Hindlimb muscle (tissue), 1 donor: ENCODE measurements around the gene SNRPB2. TPM values are rescaled to one million over a fixed set of nuclear protein-coding genes. Genes with fewer than 3 reads are reported as not detected.

Experiments used
- DNase-seq: peaks from one replicate; pipeline ENCODE4 v3.0.0-alpha.2; 2013
- polyA plus RNA-seq: library from polyadenylated mRNA; unstranded; fragments of 120-200 nt; gene quantifications from one replicate; pipeline ENCODE4 v1.2.1, GENCODE V29; 2013; ENCODE audit not compliant: insufficient read length

Gene SNRPB2
- polyA plus RNA-seq, 1 donor, result 60.8 TPM

DNA sequence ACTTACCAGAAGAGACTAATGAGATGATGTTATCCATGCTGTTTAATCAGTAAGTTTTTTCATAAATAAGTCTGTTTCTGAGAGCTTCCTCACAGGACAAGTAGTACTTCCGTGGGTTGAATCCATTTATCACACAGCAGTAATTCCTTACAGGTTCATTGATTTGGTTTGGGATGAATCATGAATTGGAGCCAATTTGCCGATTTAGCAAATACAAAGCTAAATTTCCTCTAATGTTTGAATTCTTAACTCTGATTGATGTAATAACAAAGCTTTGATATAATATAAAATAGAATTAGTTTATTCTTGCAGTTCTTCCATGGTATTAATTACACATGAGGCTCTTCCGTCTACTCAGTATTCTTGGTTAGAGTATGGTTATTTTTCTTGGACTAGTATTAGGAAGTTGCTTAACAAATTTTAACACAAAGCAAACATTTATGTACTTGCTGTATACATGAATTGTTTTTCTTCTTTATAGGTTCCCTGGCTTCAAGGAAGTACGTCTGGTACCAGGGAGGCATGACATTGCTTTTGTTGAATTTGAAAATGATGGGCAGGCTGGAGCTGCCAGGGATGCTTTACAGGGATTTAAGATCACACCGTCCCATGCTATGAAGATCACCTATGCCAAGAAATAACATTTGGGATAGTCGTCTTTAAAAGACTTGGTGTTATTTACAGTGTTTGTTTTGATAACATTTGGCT lies 10.7 kb downstream of the SNRPB2 start:
- no peak for DNase-seq

DNA sequence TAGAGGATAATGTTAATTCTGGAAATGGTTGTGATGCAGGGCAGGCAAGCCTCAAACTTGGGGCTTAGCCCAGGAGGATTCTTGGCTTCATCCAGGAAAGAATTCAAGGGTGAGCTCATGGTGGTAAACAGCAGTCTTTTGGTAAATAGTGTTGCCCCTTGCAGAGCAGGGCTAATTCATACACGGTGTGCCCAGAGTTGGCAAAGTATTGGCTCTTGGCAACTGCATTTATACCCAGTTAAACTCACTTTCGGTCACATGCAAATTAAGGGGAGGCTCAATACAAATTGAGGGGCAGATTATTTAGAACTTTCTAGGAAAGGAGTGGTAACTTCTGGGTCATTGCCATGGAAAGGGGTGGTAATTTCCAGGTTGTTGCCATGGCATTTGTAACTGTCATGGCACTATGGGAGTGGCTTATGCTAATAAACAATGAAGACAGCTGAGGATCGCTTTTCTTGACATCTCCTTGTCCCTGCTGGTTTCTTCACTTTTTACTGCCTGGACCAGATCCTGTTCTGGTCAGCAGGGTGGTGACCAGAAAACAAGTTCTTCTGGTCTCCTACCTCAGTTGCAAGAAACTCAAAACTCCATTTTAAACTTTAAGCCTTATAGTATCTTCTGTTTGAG lies 14.5 kb downstream of the SNRPB2 start:
- DNase-seq, result no peak

GRCh38 chr20:16745204-16745603 lies 15.4 kb downstream of the SNRPB2 start:
- DNase-seq, result no peak

GRCh38 chr20:16747291-16747811 lies 17.5 kb downstream of the SNRPB2 start:
- DNase-seq, result no peak

DNA sequence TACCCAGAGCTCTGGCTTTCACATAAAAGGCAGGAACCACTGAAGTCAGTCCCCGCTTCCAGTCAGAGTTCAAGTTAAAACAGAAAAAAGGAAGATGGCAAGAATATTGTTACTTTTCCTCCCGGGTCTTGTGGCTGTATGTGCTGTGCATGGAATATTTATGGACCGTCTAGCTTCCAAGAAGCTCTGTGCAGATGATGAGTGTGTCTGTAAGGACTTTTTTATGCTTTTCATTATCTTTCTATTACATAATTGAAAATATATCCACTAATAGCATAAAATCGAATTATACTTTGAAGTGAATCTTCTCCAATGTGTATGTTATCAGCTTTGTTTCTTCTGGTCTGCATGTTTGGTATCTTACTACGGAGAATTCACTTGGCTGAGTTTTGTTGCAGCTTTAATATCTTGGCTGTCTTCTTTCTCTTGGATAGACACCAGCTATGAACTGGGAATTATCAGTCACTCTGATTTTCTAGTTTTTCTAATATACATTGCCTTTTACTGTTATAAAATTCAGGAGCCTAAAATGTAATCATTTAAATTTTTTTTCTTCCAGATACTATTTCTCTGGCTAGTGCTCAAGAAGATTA lies 18.6 kb downstream of the SNRPB2 start, which contains the start of gene OTOR:
Gene OTOR (plus strand): TSS at position 51 of the 593 bp plus-strand sequence. CDS start 44 bp downstream, at position 95.
- peak; percentile 48 for DNase-seq

- no peak for DNase-seq
Observed at GRCh38 chr20:16749573-16749972, 19.7 kb downstream of the SNRPB2 start.

- DNase-seq, result no peak
Observed at GRCh38 chr20:16752082-16752481, 22.3 kb downstream of the SNRPB2 start.

- no peak for DNase-seq
Observed at GRCh38 chr20:16752901-16753300, 23.1 kb downstream of the SNRPB2 start.

DNA sequence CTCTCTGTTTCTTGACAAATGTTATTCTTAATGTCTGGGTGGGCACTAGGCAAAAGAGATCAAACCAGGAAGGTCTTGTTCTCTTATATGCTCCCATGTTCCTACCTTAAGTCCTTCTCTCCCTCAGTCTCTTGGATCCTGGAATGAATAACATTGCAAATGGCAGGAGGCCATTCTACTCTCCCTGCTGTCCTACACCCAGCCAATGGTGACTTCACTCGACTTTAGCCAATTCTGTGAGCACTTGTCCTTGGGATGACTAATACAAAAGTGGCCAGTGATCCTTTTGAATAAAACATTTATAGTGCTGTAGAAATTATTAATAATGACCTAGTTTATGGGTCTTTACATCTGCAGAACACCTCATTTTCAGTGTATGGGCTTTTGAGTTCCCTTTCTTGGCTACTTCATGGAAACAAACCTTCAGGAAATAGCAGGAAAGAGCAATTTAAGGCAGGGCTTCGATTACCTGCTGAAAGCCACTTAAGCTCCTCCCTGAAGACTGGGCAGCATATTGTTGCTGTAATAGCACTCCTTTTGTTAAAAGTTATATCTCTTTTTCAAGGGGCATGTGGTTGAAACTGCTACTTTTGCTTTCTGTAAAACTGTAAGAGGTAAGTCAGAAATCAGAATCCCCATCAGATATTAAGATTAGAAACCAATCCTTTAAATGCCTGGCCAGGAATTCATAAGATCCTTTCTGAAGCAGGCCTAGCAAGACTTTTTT lies 28.8 kb downstream of the SNRPB2 start:
- DNase-seq, result peak; percentile 13

- DNase-seq, result no peak
Observed at GRCh38 chr20:16759181-16759563, 29.3 kb downstream of the SNRPB2 start.

DNA sequence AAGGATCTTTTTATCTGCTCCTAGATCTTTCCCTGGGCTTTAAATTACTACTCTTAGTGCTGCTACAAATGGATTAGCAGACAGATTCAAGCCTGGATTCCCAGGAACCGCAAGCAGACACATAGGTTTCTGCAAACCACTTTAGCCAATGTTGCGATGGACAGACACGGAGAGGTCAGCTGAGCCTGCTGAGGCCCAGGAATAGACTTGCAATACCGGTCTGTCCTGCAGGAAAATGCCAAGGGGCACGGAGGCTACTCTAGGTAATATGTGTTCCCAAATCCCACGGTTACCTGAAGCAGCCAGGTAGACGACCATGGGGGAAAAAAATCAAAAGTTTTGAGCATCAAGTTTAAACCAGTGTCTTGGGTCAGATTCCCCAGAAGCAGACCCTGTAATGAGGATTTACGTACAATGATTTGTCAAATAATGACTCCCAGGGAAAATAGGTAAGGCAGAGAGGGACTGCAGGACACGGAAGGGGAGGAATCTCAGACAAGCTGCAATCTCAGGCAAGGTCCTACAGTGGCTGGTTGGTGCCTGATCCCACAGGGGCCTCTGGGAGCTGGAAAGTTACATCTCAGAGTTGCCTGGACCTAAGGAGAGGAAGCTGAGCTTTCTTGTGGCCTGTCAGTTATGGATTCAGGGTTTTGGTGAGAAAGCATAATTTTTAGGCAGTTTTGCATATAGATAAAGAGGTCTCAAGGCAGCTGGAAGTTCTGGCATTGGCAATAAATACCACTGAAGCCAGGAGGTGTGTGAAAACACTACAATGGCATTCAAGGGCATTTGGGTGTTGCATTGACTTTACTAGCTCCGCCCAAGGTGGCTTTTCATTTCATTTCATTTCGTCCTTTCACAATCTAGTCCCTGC lies 30.8 kb downstream of the SNRPB2 start:
- DNase-seq, result no peak

DNA sequence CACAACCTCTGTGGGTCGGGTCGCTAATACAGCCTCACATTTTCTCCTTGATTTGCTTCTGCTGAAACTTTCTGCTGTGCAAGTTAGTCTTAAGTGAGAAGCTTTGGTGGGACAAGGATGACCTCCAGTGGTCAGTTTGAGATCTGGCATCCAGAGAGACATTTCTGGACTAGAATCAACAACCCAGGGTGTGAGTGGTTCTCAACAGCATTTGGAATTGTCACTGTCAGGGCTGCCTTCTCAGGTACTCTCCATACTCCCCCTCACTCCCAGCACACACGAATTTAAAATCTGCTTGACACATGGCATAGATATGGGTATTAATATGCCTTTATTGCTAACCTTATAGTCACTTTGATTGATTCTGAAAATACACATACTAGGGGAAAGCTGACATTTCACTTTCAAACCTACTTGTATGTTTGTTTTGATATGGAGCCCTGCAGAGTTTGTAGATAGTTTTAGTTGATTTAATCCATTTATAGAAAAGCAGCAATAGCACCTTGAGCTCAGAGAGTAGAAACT lies 31.5 kb downstream of the SNRPB2 start:
- DNase-seq, result peak; percentile 76

DNA sequence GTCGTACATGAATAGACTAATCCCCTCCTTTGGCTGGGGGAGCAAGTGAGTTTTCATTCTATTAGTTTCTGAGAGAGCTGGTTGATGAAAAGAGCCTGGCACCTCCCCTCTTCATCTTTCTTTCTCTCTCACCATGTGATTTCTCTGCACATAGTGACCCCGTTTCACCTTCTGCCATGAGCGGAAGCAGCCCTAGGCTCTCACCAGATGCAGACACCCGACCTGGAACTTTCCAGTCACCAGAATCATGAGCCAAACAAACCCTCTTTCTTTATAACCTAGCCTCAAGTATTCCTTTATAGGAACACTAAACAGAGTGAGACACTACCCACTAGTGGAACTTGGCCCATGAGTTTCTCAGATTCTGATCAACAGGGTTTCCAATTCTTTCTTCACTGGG lies 34.7 kb downstream of the SNRPB2 start:
- DNase-seq, result no peak

DNA sequence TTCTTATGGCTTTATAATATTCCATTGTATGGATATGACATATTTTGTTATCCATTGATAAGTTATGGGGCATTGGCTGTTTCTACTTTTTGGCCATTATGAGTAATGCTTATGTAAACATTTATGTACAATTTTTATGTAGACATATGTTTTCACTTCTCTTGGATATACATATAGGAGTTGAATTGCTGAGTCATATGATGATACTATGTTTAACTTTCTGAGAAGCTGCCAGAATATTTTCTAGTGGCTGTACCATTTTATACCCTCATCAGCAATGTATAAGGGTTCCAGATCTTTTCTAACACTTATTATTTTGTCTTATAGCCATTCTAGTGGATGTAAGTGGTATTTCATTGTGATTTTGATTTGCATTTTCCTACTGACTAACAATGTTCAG lies 41.4 kb downstream of the SNRPB2 start:
- no peak for DNase-seq

DNA sequence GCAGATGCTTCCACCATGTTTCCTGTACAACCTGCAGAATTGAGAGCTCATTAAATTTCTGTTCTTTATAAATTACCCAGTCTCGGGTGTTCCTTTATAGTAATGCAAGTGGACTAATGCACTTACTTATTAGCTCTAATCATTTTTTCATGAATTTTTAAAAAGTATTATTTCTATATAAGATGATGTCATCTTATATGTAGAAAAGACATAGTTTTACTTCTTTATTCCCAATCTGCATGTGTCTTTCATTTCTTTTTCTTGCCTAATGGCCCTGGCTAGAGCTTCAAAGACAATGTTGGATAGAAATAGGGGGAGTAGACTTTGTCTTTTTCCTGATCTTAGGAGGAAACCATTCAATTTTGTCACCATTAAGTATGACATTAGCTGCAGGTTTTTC lies 46.1 kb downstream of the SNRPB2 start:
- DNase-seq, result no peak

DNA sequence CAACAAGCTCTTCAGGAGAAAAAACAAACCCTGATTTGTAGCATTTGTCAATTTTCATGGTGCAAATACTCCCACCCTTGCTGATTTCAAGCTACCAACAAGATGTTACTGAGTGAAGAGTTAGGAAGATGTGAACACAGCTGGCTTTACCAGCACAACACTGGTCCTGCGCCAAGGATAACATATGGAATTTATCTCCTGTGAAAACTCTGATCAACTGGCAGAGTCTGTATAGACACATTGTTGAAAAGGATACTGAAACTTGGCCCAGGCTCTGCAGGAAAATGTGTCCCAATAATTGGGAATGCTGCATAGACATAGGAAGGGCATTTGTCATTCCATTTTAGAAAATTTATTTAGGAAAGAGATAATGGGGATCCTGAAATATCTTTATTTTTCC lies 47.3 kb downstream of the SNRPB2 start:
- DNase-seq, result peak; percentile 23

DNA sequence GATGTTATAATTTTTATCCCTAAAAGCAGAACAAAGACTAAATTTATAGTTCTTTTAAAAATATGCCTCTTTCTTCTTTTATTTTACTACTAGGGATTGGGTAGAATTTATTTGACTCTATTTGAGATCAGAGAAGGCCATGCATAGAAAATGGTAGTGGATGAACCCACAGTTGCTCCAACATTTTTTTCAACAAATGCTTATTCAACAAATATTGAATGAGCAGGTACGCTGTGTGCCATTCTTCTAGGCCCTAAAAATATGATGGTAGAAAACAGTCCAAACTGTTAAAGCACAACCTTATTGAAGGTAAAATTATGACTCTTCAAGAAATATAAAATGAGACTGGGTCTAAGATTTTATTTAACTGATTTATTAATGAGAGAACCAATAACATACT lies 48.3 kb downstream of the SNRPB2 start:
- no peak for DNase-seq

DNA sequence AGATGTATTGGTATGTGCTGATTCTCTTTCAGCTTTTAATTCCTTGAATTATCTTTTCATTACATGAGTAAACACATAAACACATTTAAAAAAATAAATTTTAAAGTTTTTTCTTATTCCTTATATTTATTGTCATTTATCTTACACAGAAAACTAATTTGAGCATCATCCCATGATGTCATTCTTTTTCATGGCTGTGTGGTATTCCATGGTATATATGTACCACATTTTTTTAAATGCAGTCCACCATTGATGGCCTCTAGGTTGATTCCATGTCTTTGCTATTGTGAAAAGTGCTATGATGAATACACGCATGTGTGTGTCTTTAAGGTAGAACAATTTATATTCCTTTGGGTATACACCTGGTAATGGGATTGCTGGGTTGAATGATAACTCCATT lies 51.7 kb downstream of the SNRPB2 start:
- DNase-seq, result no peak

DNA sequence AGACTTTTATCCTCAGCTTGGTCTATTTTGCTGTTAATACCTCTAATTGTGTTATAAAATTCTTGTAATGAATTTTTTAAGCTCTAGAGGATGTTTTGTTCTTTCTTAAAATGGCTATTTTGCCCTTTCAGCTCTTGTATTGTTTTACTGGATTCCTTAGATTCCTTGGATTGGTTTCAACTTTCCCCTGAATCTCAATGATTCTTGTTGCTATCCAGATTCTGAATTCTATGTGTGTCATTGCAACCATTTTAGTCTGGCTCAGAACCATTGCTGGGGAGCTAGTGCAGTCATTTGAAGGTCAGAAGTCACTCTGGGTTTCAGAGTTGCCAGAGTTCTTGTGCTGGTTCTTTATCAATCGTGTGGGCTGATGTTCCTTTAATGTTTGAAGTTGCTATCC lies 55.4 kb downstream of the SNRPB2 start:
- no peak for DNase-seq
